Measurements from ENCODE around the gene SMYD3. TPM values are rescaled to one million over a fixed set of nuclear protein-coding genes. Genes with fewer than 3 reads are reported as not detected.

SMYD3 gene
- total RNA-seq, 3 donors from 2014 or later (not counting 1 experiment from before 2014, with no cell fraction given) = 43.6 to 48.0 (median 46.1) TPM

- Mint-ChIP-seq H3K27me3 (ENCODE audit: low read depth in 2 of 2) (no peaks in the 10 kb centered on the region), H3K27ac (no peak overlapping the region), H3K4me1 (peaks cover 6 to 22% of the 10 kb centered on the region in 2 donors), H3K36me3 (no peaks in the 10 kb centered on the region), H3K4me3 (no peak overlapping the region), H3K9me3 (no peaks in the 10 kb centered on the region)
- ATAC-seq (no peak), DNase-seq (no peak)
- Histone ChIP-seq H3K36me3 (ENCODE audit: control insufficient read depth, insufficient read depth, low read length) (no peaks in the 10 kb centered on the region), H3K27ac (ENCODE audit: low read length) (no peak overlapping the region), H3K9me3 (ENCODE audit: control insufficient read depth, insufficient read depth, low read length) (no peaks in the 10 kb centered on the region), H3K27me3 (ENCODE audit: control insufficient read depth, insufficient read depth, low read length) (no peaks in the 10 kb centered on the region), H3K4me1 (ENCODE audit: control insufficient read depth, insufficient read depth, low read length) (peaks cover 9% of the 10 kb centered on the region), H3K4me3 (ENCODE audit: low read length) (no peak overlapping the region)
- 91% methylated on average over 7 of the region's 7 CpGs for WGBS (ENCODE audit: insufficient coverage)
- TF ChIP-seq, protein P1, sequence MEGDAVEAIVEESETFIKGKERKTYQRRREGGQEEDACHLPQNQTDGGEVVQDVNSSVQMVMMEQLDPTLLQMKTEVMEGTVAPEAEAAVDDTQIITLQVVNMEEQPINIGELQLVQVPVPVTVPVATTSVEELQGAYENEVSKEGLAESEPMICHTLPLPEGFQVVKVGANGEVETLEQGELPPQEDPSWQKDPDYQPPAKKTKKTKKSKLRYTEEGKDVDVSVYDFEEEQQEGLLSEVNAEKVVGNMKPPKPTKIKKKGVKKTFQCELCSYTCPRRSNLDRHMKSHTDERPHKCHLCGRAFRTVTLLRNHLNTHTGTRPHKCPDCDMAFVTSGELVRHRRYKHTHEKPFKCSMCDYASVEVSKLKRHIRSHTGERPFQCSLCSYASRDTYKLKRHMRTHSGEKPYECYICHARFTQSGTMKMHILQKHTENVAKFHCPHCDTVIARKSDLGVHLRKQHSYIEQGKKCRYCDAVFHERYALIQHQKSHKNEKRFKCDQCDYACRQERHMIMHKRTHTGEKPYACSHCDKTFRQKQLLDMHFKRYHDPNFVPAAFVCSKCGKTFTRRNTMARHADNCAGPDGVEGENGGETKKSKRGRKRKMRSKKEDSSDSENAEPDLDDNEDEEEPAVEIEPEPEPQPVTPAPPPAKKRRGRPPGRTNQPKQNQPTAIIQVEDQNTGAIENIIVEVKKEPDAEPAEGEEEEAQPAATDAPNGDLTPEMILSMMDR (IDR thresholded peaks at IDR 0.05) = no peak
- intact Hi-C loops (cut with micrococcal nuclease) = no loop called here
Measured at GRCh38 chr1:245984390-245985155, 522.5 kb downstream of the SMYD3 start.

DNA sequence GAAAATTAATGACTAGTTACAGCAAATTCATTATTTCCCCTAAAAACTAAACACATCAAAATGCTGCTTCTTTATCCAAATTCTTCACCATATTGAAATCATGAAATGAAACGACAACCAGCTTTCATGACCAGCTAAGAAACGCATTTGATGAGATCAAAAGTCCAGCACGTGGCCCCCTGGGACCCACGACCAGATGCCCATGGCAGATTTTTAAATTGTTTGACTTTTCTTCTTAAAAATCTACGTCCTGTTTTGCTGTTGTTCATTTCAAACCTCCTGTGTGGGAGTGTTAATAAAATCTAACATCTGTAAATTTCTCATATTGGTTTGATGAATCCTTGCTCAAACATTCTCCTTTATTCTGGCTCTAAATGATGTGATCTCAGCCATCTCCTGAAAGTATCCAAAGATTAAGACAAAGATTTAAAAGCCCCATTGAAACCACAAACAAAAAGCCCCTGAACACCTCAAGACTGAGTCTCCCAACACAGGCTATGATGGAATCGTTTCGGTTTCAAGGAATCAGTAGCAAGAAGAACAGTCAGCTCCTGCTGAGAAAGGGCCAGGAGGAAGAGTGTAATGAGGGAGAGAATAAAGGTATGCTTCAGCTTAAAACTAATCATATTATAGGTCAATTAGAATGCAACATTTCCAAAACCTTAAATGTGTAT lies 523.6 kb downstream of the SMYD3 start:
- H3K36me3 ChIP-seq (ENCODE audit: control insufficient read depth, insufficient read depth, low read length) = no peaks in the 10 kb centered on the region
- H3K27ac ChIP-seq (ENCODE audit: low read length) = no peak overlapping the region
- no peaks in the 10 kb centered on the region for H3K27me3 ChIP-seq (ENCODE audit: control insufficient read depth, insufficient read depth, low read length)
- Mint-ChIP-seq H3K4me3 (no peak overlapping the region), H3K27ac (no peak overlapping the region), H3K27me3 (ENCODE audit: low read depth in 2 of 2) (no peaks in the 10 kb centered on the region), H3K9me3 (no peaks in the 10 kb centered on the region), H3K36me3 (no peaks in the 10 kb centered on the region), H3K4me1 (peaks cover 6 to 15% of the 10 kb centered on the region in 2 donors)
- WGBS (ENCODE audit: insufficient coverage) = 79% methylated on average over 4 of the region's 7 CpGs
- TF ChIP-seq, protein P1 (IDR thresholded peaks at IDR 0.05) = no peak
- no peaks in the 10 kb centered on the region for H3K9me3 ChIP-seq (ENCODE audit: control insufficient read depth, insufficient read depth, low read length)
- H3K4me1 ChIP-seq (ENCODE audit: control insufficient read depth, insufficient read depth, low read length) = peaks cover 9% of the 10 kb centered on the region
- intact Hi-C loops (cut with micrococcal nuclease) = no loop called here
- ATAC-seq (no peak), DNase-seq (no peak)
- H3K4me3 ChIP-seq (ENCODE audit: low read length) = no peak overlapping the region

DNA sequence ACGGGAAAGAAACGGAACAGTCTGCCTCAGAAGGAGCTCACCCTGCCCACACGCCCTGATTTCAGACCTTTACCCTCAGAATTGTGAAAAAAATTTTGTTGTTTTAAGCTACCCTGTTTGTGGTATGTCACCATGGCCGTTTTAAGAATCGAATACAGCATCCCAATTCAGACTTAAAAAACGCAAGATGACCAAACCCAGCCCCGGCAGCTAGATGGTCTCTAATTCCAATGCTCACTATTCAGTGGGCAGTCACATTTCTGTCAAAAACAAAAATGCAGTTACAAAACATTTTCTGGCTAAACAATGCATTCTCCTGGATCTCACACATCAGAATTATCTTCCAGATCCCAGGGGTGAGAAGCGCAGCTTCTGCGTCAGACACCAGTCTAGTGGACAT lies 527.5 kb downstream of the SMYD3 start:
- no peak overlapping the region for H3K4me3 ChIP-seq (ENCODE audit: low read length)
- Mint-ChIP-seq H3K36me3 (no peaks in the 10 kb centered on the region), H3K4me3 (no peak overlapping the region), H3K27ac (no peak overlapping the region), H3K27me3 (ENCODE audit: low read depth in 2 of 2) (no peaks in the 10 kb centered on the region), H3K4me1 (no peaks in the 10 kb centered on the region), H3K9me3 (no peaks in the 10 kb centered on the region)
- H3K36me3 ChIP-seq (ENCODE audit: control insufficient read depth, insufficient read depth, low read length) = no peaks in the 10 kb centered on the region
- ATAC-seq = no peak
- intact Hi-C loops (cut with micrococcal nuclease) = no loop called here
- no peak for DNase-seq
- H3K27me3 ChIP-seq (ENCODE audit: control insufficient read depth, insufficient read depth, low read length) = no peaks in the 10 kb centered on the region
- TF ChIP-seq, protein P1 (IDR thresholded peaks at IDR 0.05) = no peak
- H3K9me3 ChIP-seq (ENCODE audit: control insufficient read depth, insufficient read depth, low read length) = no peaks in the 10 kb centered on the region
- no peaks in the 10 kb centered on the region for H3K4me1 ChIP-seq (ENCODE audit: control insufficient read depth, insufficient read depth, low read length)
- 74% methylated on average over 9 of the region's 9 CpGs for WGBS (ENCODE audit: insufficient coverage)
- H3K27ac ChIP-seq (ENCODE audit: low read length) = no peak overlapping the region

All from natural killer cell (primary cell).